ENCODE measurements around the gene NCAPG2. TPM values are rescaled to one million over a fixed set of nuclear protein-coding genes. Genes with fewer than 3 reads are reported as not detected.

The NCAPG2 gene
- total RNA-seq, 1 experiment from 2014 or later, result 99.2 TPM

DNA sequence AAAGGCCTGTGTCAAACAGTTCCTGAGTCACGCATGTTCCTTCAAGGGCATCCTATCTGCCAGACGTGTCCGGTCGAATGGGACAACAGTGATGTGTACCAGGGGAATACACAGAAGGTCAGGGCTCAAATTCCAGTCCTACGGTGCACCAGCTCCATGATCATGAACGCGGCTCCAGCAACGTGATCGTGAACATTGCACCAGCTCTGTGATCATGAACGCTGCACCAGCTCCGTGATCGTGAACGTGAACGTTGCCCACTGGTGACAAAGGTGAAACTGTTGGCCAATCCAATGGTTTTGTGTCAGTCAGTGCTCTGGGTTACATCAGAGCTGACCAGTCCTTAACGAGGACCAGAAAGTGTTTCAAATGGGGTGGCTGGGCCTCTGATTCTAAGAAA is 112.7 kb downstream of the NCAPG2 start:
- Mint-ChIP-seq H3K27me3 (ENCODE audit: low read depth) (no peaks in the 10 kb centered on the region), H3K4me3 (no peak overlapping the region), H3K4me1 (peaks cover 7% of the 10 kb centered on the region; the same call in 1 of the 2 replicates), H3K27ac (no peak overlapping the region), H3K36me3 (peaks cover 11% of the 10 kb centered on the region; the same call in 1 of the 2 replicates), H3K9me3 (peaks cover 9% of the 10 kb centered on the region; the same call in 1 of the 2 replicates)
- POLR2A ChIA-PET, result no interaction called here
- TF ChIP-seq, protein P1, sequence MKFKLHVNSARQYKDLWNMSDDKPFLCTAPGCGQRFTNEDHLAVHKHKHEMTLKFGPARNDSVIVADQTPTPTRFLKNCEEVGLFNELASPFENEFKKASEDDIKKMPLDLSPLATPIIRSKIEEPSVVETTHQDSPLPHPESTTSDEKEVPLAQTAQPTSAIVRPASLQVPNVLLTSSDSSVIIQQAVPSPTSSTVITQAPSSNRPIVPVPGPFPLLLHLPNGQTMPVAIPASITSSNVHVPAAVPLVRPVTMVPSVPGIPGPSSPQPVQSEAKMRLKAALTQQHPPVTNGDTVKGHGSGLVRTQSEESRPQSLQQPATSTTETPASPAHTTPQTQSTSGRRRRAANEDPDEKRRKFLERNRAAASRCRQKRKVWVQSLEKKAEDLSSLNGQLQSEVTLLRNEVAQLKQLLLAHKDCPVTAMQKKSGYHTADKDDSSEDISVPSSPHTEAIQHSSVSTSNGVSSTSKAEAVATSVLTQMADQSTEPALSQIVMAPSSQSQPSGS (CRISPR knock-in tag; IDR thresholded peaks at IDR 0.05; ENCODE audit: borderline replicate concordance, low read depth), result no peak
- no peak for TF ChIP-seq NFYB (CRISPR knock-in tag; conservative IDR thresholded peaks at IDR 0.05; ENCODE audit: low read depth)
- no peak for TF ChIP-seq ZNF219 (CRISPR knock-in tag; IDR thresholded peaks at IDR 0.05; ENCODE audit: borderline replicate concordance)
- TF ChIP-seq, protein P2, sequence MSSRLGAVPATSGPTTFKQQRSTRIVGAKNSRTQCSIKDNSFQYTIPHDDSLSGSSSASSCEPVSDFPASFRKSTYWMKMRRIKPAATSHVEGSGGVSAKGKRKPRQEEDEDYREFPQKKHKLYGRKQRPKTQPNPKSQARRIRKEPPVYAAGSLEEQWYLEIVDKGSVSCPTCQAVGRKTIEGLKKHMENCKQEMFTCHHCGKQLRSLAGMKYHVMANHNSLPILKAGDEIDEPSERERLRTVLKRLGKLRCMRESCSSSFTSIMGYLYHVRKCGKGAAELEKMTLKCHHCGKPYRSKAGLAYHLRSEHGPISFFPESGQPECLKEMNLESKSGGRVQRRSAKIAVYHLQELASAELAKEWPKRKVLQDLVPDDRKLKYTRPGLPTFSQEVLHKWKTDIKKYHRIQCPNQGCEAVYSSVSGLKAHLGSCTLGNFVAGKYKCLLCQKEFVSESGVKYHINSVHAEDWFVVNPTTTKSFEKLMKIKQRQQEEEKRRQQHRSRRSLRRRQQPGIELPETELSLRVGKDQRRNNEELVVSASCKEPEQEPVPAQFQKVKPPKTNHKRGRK (CRISPR knock-in tag; IDR thresholded peaks at IDR 0.05; ENCODE audit: borderline replicate concordance), result no peak
- TF ChIP-seq GABPB1 (CRISPR knock-in tag; IDR thresholded peaks at IDR 0.05), result no peak; the same call in 1 of the 2 replicates
- DNase-seq (ENCODE audit: low spot score), result no peak
- ATAC-seq, result no peak
- CTCF ChIA-PET, result no interaction called here

DNA sequence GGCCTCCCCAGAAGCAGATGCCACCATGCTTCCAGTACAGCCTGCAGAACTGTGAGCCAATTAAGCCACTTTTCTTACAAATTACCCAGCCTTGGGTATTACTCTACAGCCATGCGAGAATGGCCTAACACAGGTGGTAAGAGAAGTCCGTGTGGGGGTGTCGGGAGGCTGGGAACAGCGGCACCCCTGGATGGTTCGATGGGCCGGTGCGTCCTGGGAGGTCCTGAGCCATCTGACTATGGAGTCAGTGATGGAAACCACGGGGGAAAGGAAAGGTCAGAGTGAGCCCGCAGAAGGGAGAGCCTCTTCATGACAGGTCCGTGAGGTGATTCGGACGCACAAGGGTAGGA is 114.4 kb downstream of the NCAPG2 start:
- no peak for ATAC-seq
- POLR2A ChIA-PET, result no interaction called here
- CTCF ChIA-PET, result no interaction called here
- TF ChIP-seq, protein P3, sequence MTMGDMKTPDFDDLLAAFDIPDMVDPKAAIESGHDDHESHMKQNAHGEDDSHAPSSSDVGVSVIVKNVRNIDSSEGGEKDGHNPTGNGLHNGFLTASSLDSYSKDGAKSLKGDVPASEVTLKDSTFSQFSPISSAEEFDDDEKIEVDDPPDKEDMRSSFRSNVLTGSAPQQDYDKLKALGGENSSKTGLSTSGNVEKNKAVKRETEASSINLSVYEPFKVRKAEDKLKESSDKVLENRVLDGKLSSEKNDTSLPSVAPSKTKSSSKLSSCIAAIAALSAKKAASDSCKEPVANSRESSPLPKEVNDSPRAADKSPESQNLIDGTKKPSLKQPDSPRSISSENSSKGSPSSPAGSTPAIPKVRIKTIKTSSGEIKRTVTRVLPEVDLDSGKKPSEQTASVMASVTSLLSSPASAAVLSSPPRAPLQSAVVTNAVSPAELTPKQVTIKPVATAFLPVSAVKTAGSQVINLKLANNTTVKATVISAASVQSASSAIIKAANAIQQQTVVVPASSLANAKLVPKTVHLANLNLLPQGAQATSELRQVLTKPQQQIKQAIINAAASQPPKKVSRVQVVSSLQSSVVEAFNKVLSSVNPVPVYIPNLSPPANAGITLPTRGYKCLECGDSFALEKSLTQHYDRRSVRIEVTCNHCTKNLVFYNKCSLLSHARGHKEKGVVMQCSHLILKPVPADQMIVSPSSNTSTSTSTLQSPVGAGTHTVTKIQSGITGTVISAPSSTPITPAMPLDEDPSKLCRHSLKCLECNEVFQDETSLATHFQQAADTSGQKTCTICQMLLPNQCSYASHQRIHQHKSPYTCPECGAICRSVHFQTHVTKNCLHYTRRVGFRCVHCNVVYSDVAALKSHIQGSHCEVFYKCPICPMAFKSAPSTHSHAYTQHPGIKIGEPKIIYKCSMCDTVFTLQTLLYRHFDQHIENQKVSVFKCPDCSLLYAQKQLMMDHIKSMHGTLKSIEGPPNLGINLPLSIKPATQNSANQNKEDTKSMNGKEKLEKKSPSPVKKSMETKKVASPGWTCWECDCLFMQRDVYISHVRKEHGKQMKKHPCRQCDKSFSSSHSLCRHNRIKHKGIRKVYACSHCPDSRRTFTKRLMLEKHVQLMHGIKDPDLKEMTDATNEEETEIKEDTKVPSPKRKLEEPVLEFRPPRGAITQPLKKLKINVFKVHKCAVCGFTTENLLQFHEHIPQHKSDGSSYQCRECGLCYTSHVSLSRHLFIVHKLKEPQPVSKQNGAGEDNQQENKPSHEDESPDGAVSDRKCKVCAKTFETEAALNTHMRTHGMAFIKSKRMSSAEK (CRISPR knock-in tag; IDR thresholded peaks at IDR 0.05; ENCODE audit: borderline replicate concordance), result no peak
- TF ChIP-seq ZNF232 (CRISPR knock-in tag; IDR thresholded peaks at IDR 0.05) (no peak), EMX1 (CRISPR knock-in tag; IDR thresholded peaks at IDR 0.05) (no peak), FOXP1 (CRISPR knock-in tag; IDR thresholded peaks at IDR 0.05; ENCODE audit: borderline replicate concordance) (no peak), FOXK1 (CRISPR knock-in tag; IDR thresholded peaks at IDR 0.05) (no peak), TEAD4 (CRISPR knock-in tag; IDR thresholded peaks at IDR 0.05) (no peak), GTF2I (CRISPR knock-in tag; conservative IDR thresholded peaks at IDR 0.05) (no peak), NFYB (CRISPR knock-in tag; conservative IDR thresholded peaks at IDR 0.05; ENCODE audit: low read depth) (no peak), ZNF671 (CRISPR knock-in tag; IDR thresholded peaks at IDR 0.05) (no peak), ZNF416 (CRISPR knock-in tag; IDR thresholded peaks at IDR 0.05) (no peak)
- TF ChIP-seq, protein P4, sequence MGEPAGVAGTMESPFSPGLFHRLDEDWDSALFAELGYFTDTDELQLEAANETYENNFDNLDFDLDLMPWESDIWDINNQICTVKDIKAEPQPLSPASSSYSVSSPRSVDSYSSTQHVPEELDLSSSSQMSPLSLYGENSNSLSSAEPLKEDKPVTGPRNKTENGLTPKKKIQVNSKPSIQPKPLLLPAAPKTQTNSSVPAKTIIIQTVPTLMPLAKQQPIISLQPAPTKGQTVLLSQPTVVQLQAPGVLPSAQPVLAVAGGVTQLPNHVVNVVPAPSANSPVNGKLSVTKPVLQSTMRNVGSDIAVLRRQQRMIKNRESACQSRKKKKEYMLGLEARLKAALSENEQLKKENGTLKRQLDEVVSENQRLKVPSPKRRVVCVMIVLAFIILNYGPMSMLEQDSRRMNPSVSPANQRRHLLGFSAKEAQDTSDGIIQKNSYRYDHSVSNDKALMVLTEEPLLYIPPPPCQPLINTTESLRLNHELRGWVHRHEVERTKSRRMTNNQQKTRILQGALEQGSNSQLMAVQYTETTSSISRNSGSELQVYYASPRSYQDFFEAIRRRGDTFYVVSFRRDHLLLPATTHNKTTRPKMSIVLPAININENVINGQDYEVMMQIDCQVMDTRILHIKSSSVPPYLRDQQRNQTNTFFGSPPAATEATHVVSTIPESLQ (CRISPR knock-in tag; IDR thresholded peaks at IDR 0.05), result no peak
- TF ChIP-seq, protein P5, sequence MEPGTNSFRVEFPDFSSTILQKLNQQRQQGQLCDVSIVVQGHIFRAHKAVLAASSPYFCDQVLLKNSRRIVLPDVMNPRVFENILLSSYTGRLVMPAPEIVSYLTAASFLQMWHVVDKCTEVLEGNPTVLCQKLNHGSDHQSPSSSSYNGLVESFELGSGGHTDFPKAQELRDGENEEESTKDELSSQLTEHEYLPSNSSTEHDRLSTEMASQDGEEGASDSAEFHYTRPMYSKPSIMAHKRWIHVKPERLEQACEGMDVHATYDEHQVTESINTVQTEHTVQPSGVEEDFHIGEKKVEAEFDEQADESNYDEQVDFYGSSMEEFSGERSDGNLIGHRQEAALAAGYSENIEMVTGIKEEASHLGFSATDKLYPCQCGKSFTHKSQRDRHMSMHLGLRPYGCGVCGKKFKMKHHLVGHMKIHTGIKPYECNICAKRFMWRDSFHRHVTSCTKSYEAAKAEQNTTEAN (CRISPR knock-in tag; IDR thresholded peaks at IDR 0.05), result no peak
- TF ChIP-seq, protein P6, sequence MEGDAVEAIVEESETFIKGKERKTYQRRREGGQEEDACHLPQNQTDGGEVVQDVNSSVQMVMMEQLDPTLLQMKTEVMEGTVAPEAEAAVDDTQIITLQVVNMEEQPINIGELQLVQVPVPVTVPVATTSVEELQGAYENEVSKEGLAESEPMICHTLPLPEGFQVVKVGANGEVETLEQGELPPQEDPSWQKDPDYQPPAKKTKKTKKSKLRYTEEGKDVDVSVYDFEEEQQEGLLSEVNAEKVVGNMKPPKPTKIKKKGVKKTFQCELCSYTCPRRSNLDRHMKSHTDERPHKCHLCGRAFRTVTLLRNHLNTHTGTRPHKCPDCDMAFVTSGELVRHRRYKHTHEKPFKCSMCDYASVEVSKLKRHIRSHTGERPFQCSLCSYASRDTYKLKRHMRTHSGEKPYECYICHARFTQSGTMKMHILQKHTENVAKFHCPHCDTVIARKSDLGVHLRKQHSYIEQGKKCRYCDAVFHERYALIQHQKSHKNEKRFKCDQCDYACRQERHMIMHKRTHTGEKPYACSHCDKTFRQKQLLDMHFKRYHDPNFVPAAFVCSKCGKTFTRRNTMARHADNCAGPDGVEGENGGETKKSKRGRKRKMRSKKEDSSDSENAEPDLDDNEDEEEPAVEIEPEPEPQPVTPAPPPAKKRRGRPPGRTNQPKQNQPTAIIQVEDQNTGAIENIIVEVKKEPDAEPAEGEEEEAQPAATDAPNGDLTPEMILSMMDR (IDR thresholded peaks at IDR 0.05), result no peak
- TF ChIP-seq, protein P7, sequence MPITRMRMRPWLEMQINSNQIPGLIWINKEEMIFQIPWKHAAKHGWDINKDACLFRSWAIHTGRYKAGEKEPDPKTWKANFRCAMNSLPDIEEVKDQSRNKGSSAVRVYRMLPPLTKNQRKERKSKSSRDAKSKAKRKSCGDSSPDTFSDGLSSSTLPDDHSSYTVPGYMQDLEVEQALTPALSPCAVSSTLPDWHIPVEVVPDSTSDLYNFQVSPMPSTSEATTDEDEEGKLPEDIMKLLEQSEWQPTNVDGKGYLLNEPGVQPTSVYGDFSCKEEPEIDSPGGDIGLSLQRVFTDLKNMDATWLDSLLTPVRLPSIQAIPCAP (CRISPR knock-in tag; IDR thresholded peaks at IDR 0.05), result no peak
- peaks cover 11% of the 10 kb centered on the region for H3K4me1 Mint-ChIP-seq
- no peaks in the 10 kb centered on the region for H3K9me3 Mint-ChIP-seq
- H3K4me3 Mint-ChIP-seq, result no peak overlapping the region
- H3K36me3 Mint-ChIP-seq, result 0 out of 2 replicates have a peak, but pooled peaks cover 3% of the 10 kb centered on the region
- H3K27ac Mint-ChIP-seq, result no peak overlapping the region
- DNase-seq (ENCODE audit: low spot score), result no peak
- peaks cover 15% of the 10 kb centered on the region for H3K27me3 Mint-ChIP-seq (ENCODE audit: low read depth)

Measured in WTC11 (cell line).